Transverse colon (tissue), 4 donors: Measurements from ENCODE around the gene IGF2BP3.
"Not testable (repeated sequence)": the region's sequence is repeated elsewhere in the genome, so short reads cannot be mapped to it uniquely, and the experiment has no call there.

Experiments
- EP300 ChIP-seq: sonication (generic); formaldehyde crosslinking; IDR thresholded peaks from one replicate; pipeline ENCODE4 v1.6.1; 2017; ENCODE audit warnings: antibody characterized with exemption, low read depth
- POLR2A ChIP-seq: fragments of 450-650 bp; IDR thresholded peaks from one replicate; pipeline ENCODE4 v1.6.1; 2016; ENCODE audit warnings: antibody characterized with exemption, mild to moderate bottlenecking, moderate library complexity
- POLR2AphosphoS5 ChIP-seq, 3 donors: sonication (generic); formaldehyde crosslinking; IDR thresholded peaks; one replicate each; pipeline ENCODE4 v1.6.1; 2016; ENCODE audit warnings: antibody characterized with exemption in 3 of 3
- TF ChIP-seq, protein P1 (sequence below), 5 experiments: fragments of 200-600 bp in 3 of 5; fragments of 450-650 bp in 2 of 5; sonication (generic) in 3 of 5; IDR thresholded peaks; 1 replicate in 2 of 5; 2 replicates in 3 of 5; pipeline ENCODE4 v1.5.1; 2016 to 2017; ENCODE audit warnings: antibody characterized with exemption in 5 of 5, inconsistent platforms in 3 of 5, mild to moderate bottlenecking in 2 of 5, moderate library complexity in 1 of 5

DNA sequence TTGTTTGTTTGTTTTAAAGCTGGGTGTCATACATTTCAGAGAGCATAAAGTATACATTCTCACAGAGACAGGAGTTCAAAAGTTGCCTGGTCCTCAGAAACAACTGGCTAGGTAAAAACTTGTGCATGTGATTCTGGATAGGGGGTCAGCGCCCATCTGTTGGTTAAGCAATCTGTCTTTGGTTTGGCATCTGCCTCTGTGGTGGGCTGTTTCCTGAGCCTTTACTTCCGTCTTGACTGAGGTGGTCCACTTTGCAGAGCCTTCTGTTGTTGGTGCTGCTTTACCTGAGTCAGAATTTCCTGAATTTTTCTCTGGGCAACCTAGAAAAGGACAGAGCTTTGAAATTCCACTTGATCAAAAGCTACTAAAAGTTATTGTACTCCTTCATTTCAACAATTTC is 158.2 kb downstream of the IGF2BP3 start:
- TF ChIP-seq, protein P1, sequence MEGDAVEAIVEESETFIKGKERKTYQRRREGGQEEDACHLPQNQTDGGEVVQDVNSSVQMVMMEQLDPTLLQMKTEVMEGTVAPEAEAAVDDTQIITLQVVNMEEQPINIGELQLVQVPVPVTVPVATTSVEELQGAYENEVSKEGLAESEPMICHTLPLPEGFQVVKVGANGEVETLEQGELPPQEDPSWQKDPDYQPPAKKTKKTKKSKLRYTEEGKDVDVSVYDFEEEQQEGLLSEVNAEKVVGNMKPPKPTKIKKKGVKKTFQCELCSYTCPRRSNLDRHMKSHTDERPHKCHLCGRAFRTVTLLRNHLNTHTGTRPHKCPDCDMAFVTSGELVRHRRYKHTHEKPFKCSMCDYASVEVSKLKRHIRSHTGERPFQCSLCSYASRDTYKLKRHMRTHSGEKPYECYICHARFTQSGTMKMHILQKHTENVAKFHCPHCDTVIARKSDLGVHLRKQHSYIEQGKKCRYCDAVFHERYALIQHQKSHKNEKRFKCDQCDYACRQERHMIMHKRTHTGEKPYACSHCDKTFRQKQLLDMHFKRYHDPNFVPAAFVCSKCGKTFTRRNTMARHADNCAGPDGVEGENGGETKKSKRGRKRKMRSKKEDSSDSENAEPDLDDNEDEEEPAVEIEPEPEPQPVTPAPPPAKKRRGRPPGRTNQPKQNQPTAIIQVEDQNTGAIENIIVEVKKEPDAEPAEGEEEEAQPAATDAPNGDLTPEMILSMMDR (IDR thresholded peaks at IDR 0.05), result not testable (repeated sequence)
- not testable (repeated sequence) for TF ChIP-seq POLR2A; POLR2AphosphoS5 (IDR thresholded peaks at IDR 0.05); EP300
